22Rv1 (cell line): ENCODE data around the gene LCN6.
"Not testable (repeated sequence)": the region's sequence is repeated elsewhere in the genome, so short reads cannot be mapped to it uniquely, and the experiment has no call there.

Source experiments
- H3K27ac ChIP-seq: fragments of 450-650 bp; 2 replicates; pipeline ENCODE4 v1.5.1; 2017
- CTCF ChIP-seq: fragments of 450-650 bp; IDR thresholded peaks from 2 replicates; pipeline ENCODE4 v1.5.1; 2017; ENCODE audit warnings: mild to moderate bottlenecking
- ZFX ChIP-seq: fragments of 450-650 bp; IDR thresholded peaks from 2 replicates; pipeline ENCODE4 v1.6.1; 2017; ENCODE audit warnings: antibody characterized with exemption, borderline replicate concordance

The LCN6 gene

GRCh38 chr9:136707849-136708517 is 40.3 kb downstream of the LCN6 start:
- H3K27ac ChIP-seq: no peak overlapping the region
- TF ChIP-seq CTCF (no peak), ZFX (no peak)

GRCh38 chr9:136707011-136707410 is 41.3 kb downstream of the LCN6 start:
- no peak for TF ChIP-seq CTCF
- no peak for TF ChIP-seq ZFX
- no peak overlapping the region for H3K27ac ChIP-seq

- no peak overlapping the region for H3K27ac ChIP-seq
- no peak for TF ChIP-seq ZFX
- no peak for TF ChIP-seq CTCF
Measured at GRCh38 chr9:136705564-136705963, 42.8 kb downstream of the LCN6 start.

GRCh38 chr9:136704741-136705140 is 43.6 kb downstream of the LCN6 start:
- not testable (repeated sequence) for H3K27ac ChIP-seq

GRCh38 chr9:136703276-136703860 is 45.0 kb downstream of the LCN6 start:
- no peak overlapping the region for H3K27ac ChIP-seq
- TF ChIP-seq ZFX (no peak), CTCF (no peak)

- H3K27ac ChIP-seq: no peak overlapping the region
- no peak for TF ChIP-seq ZFX
- TF ChIP-seq CTCF: no peak
Measured at GRCh38 chr9:136701668-136702053, 46.7 kb downstream of the LCN6 start.

- TF ChIP-seq ZFX: no peak
- no peak overlapping the region for H3K27ac ChIP-seq
Measured at GRCh38 chr9:136700959-136701667, 47.2 kb downstream of the LCN6 start.

GRCh38 chr9:136700304-136700703 is 48.0 kb downstream of the LCN6 start:
- TF ChIP-seq CTCF: no peak
- TF ChIP-seq ZFX: no peak
- no peak overlapping the region for H3K27ac ChIP-seq
